ENCODE measurements around the gene CDC42EP1.

Gene CDC42EP1

GRCh38 chr22:37604875-37605274 is 44.6 kb downstream of the CDC42EP1 start:
- H3K4me2 ChIP-seq (ENCODE audit: low read depth, low read length), result no peak overlapping the region
- no peak overlapping the region for H2AFZ ChIP-seq (ENCODE audit: low read length)
- no peak overlapping the region for H3K4me3 ChIP-seq (ENCODE audit: low read length)
- H4K20me1 ChIP-seq (ENCODE audit: insufficient read depth, low read length), result no peaks in the 10 kb centered on the region
- no peaks in the 10 kb centered on the region for H3K9me3 ChIP-seq (replicated peaks; ENCODE audit: insufficient read depth, low read length)
- DNase-seq, result no peak
- H3K9me2 ChIP-seq (replicated peaks; ENCODE audit: insufficient read depth, low read length), result no peaks in the 10 kb centered on the region
- H3F3A ChIP-seq (ENCODE audit: insufficient read depth, low read length), result peaks cover 17% of the 10 kb centered on the region
- no peaks in the 10 kb centered on the region for H3K36me3 ChIP-seq (replicated peaks; ENCODE audit: insufficient read depth, low read length)
- peaks cover 4% of the 10 kb centered on the region; the same call in 1 of the 2 replicates for H3K4me1 ChIP-seq (ENCODE audit: low read length)
- TF ChIP-seq EZH2 (optimal IDR thresholded peaks at IDR 0.05; ENCODE audit: low read depth, low read length) (no peak), EZH2phosphoT487 (IDR thresholded peaks at IDR 0.05; ENCODE audit: low read length) (no peak), CTCF (IDR thresholded peaks at IDR 0.05; ENCODE audit: low read length) (no peak)
- H3K27me3 ChIP-seq (replicated peaks; ENCODE audit: insufficient read depth, low read length), result peaks cover 12% of the 10 kb centered on the region
- no peak overlapping the region for H3K27ac ChIP-seq (ENCODE audit: low read length)
- H3K79me2 ChIP-seq (ENCODE audit: low read length), result peaks cover 11% of the 10 kb centered on the region
- no peak overlapping the region for H3K9ac ChIP-seq (ENCODE audit: low read length)

GRCh38 chr22:37607010-37607934 is 47.0 kb downstream of the CDC42EP1 start:
- no peaks in the 10 kb centered on the region for H3K9me2 ChIP-seq (replicated peaks; ENCODE audit: insufficient read depth, low read length)
- TF ChIP-seq CTCF (IDR thresholded peaks at IDR 0.05; ENCODE audit: low read length) (peak; percentile 98), EZH2 (optimal IDR thresholded peaks at IDR 0.05; ENCODE audit: low read depth, low read length) (no peak), EZH2phosphoT487 (IDR thresholded peaks at IDR 0.05; ENCODE audit: low read length) (no peak)
- peak overlapping the region; percentile 94 for H3K4me2 ChIP-seq (ENCODE audit: low read depth, low read length)
- no peaks in the 10 kb centered on the region for H4K20me1 ChIP-seq (ENCODE audit: insufficient read depth, low read length)
- H3K79me2 ChIP-seq (ENCODE audit: low read length), result peaks cover 31% of the 10 kb centered on the region
- peak overlapping the region; percentile 52 for H3K9ac ChIP-seq (ENCODE audit: low read length)
- H3K4me1 ChIP-seq (ENCODE audit: low read length), result peaks cover 7% of the 10 kb centered on the region; the same call in 1 of the 2 replicates
- peaks cover 17% of the 10 kb centered on the region for H3F3A ChIP-seq (ENCODE audit: insufficient read depth, low read length)
- no peaks in the 10 kb centered on the region for H3K9me3 ChIP-seq (replicated peaks; ENCODE audit: insufficient read depth, low read length)
- no peaks in the 10 kb centered on the region for H3K36me3 ChIP-seq (replicated peaks; ENCODE audit: insufficient read depth, low read length)
- peak overlapping the region; percentile 94; the same call in 1 of the 2 replicates for H3K27ac ChIP-seq (ENCODE audit: low read length)
- peaks cover 12% of the 10 kb centered on the region for H3K27me3 ChIP-seq (replicated peaks; ENCODE audit: insufficient read depth, low read length)
- H3K4me3 ChIP-seq (ENCODE audit: low read length), result peak overlapping the region; percentile 58
- peak; percentile 89 for DNase-seq
- H2AFZ ChIP-seq (ENCODE audit: low read length), result peak overlapping the region; percentile 38

GRCh38 chr22:37607935-37608476 is 47.7 kb downstream of the CDC42EP1 start:
- peak overlapping the region; percentile 94 for H3K4me2 ChIP-seq (ENCODE audit: low read depth, low read length)
- peak overlapping the region; percentile 98 for H3K4me3 ChIP-seq (ENCODE audit: low read length)
- peaks cover 7% of the 10 kb centered on the region; the same call in 1 of the 2 replicates for H3K4me1 ChIP-seq (ENCODE audit: low read length)
- peaks cover 17% of the 10 kb centered on the region for H3F3A ChIP-seq (ENCODE audit: insufficient read depth, low read length)
- H3K79me2 ChIP-seq (ENCODE audit: low read length), result peaks cover 35% of the 10 kb centered on the region
- no peaks in the 10 kb centered on the region for H3K9me3 ChIP-seq (replicated peaks; ENCODE audit: insufficient read depth, low read length)
- H3K9ac ChIP-seq (ENCODE audit: low read length), result peak overlapping the region; percentile 85
- no peak for TF ChIP-seq CTCF (IDR thresholded peaks at IDR 0.05; ENCODE audit: low read length)
- no peak for TF ChIP-seq EZH2phosphoT487 (IDR thresholded peaks at IDR 0.05; ENCODE audit: low read length)
- TF ChIP-seq EZH2 (optimal IDR thresholded peaks at IDR 0.05; ENCODE audit: low read depth, low read length), result no peak
- H2AFZ ChIP-seq (ENCODE audit: low read length), result peak overlapping the region; percentile 90
- DNase-seq, result no peak
- H3K27me3 ChIP-seq (replicated peaks; ENCODE audit: insufficient read depth, low read length), result peaks cover 12% of the 10 kb centered on the region
- H3K36me3 ChIP-seq (replicated peaks; ENCODE audit: insufficient read depth, low read length), result no peaks in the 10 kb centered on the region
- no peaks in the 10 kb centered on the region for H4K20me1 ChIP-seq (ENCODE audit: insufficient read depth, low read length)
- no peaks in the 10 kb centered on the region for H3K9me2 ChIP-seq (replicated peaks; ENCODE audit: insufficient read depth, low read length)
- H3K27ac ChIP-seq (ENCODE audit: low read length), result peak overlapping the region; percentile 94
